DMS 273 treated with DMSO at 0.1 percent for 48 hours (cell line): ENCODE measurements around the gene PRAMEF17.
"Not testable (repeated sequence)": the region's sequence is repeated elsewhere in the genome, so short reads cannot be mapped to it uniquely, and the experiment has no call there.

Experiments used
- DNase-seq: peaks from one replicate; lab custom pipeline; 2025; lab: John Stamatoyannopoulos, UW

Gene PRAMEF17

DNA sequence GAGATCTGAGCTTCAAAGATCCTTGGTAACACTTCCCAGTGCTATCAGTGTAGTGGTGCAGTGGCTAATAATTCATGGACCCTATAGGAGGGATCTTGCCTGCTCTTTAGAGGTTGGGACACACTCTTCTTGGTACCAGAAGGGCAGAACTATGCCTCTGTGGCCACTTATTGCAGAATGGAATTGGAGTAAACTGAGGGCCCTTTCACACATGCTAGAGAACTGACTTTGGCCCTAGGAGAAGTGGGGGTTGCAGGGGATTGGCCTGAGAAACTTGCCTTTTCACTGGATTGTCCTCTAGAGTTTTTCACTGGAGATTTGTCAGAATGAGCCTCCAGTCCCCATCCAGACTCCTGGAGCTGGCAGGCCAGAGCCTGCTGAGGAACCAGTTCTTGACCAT lies at the start of gene PRAMEF17:
TSS of gene PRAMEF17 (plus strand) at position 301 of the 400 bp plus-strand sequence. CDS start at position 327, 26 bp downstream.
- not testable (repeated sequence) for DNase-seq

DNA sequence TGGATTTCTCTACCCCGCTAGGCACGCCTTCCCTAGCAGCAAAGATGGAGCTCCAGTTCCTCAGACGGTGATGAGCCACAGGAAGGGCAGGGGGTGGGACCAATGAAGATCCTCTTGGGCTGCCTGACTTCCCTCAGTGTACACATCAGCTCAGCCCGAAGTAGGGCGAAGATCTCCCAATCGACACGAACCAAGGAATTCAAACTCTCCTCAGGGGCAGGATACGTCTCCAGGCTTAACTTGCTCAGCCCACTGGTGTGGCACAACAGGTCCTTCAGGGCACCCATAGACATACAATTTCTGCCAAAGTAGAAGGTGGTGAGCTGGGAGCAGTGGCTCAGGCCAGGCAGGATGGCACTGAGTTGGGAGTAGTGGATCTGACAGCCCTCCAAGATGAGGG lies 46.9 kb upstream of the PRAMEF17 start:
- DNase-seq = not testable (repeated sequence)

- not testable (repeated sequence) for DNase-seq
Observed at GRCh38 chr1:13347034-13347433, 42.4 kb upstream of the PRAMEF17 start, which contains the start of gene PRAMEF14. Gene PRAMEF14, minus strand, starts transcription at chr1:13347134. Its CDS starts 1,820 bp downstream, at chr1:13345314.

- DNase-seq = not testable (repeated sequence)
Observed at GRCh38 chr1:13353476-13353875, 36.0 kb upstream of the PRAMEF17 start.

DNA sequence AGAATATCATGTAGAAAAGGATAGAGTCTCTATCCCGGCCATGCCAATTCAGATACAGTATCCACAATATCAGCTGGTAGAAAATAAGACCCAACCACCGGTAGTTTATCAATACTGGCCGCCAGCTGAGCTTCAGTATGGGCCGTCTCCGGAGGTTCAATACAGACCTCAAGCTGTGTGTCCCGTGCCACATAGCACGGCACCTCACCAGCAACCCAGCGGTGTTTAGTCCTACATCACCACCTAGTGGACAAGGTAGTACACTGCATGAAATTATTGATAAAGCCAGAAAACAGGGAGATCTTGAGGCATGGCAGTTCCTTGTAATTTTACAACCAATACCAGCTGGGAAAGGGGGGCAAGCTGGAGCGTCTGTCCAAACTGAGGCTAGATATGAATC lies 35.0 kb upstream of the PRAMEF17 start:
- not testable (repeated sequence) for DNase-seq

GRCh38 chr1:13356774-13357173 lies 32.7 kb upstream of the PRAMEF17 start:
- DNase-seq = peak; percentile 32

- not testable (repeated sequence) for DNase-seq
Observed at GRCh38 chr1:13362364-13362763, 27.1 kb upstream of the PRAMEF17 start.

GRCh38 chr1:13364928-13365327 lies 24.5 kb upstream of the PRAMEF17 start:
- not testable (repeated sequence) for DNase-seq

- not testable (repeated sequence) for DNase-seq
Observed at GRCh38 chr1:13366536-13366935, 22.9 kb upstream of the PRAMEF17 start.

DNA sequence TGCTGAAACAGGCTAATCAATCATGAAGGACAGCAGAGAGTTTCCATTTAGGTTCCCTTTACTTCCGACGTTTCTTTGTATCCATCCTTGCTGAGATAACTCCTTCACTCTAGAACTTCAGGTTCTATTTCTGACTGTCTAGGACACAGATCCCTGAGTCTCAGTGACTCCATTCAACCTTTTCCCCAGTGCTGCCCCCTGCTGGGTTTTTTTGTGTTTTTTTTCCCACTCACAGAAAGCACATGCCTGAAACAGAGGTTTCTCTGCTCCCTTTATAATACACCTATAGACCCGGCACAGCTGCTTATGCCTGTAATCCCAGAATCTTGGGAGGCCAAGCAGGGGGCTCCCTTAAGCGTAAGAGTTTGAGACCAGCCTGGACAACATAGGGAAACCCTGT lies 20.9 kb upstream of the PRAMEF17 start:
- not testable (repeated sequence) for DNase-seq

DNA sequence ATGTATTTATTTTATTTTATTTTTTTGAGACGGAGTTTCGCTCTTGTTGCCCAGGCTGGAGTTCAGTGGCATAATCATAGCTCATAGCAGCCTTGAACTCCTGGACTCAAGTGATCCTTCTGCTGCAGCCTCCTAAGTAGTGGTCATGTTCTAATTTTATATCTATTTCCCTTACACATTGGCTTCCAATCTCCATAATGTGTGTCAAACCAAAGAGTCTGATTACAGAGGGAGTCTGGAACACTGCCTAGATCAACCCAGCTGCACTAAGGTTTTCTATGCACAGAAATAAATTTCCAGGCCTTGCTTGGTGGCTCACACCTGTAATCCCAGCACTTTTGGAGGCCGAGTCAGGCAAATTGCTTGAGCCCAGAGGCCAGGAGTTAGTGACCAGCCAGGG lies 10.4 kb upstream of the PRAMEF17 start:
- DNase-seq = not testable (repeated sequence)

DNA sequence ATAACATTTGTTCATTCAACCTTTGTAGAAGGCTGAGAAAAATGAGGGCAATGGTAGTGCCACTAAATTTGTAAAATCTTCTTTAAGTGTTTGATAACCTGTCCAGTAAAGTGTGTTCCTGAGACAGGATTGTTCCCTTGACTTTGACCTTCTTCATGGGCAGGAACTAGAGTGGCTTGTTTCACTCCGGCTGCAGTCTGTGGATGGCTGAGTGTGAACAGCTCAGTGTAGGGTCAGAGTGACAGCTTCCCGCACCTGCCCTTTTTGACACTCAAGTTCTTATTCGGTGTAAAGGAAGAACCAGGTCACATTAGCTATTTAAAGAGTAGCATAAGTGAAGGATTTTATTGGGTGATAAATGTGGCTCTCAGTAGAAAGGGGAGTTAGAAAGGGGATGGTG lies 9.1 kb upstream of the PRAMEF17 start:
- not testable (repeated sequence) for DNase-seq

DNA sequence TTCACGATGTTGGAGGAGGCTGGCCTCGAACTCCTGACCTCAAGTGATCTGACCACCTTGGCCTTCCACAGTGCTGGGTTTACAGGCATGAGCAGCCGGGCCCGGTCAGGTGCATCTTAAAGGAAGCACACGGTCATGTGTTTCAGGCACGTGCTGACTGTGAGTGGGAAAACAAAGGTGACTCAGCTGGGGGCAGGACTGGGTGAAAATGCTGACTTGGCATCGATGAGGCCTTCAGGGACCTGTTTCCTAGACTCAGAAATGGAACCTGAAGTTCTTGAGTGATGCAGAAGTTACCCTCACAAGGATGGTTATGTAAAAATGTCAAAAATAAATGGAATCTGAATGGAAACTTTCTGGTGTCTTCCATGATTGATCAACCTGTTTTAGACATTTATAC lies 3.6 kb downstream of the PRAMEF17 start:
- DNase-seq = not testable (repeated sequence)

DNA sequence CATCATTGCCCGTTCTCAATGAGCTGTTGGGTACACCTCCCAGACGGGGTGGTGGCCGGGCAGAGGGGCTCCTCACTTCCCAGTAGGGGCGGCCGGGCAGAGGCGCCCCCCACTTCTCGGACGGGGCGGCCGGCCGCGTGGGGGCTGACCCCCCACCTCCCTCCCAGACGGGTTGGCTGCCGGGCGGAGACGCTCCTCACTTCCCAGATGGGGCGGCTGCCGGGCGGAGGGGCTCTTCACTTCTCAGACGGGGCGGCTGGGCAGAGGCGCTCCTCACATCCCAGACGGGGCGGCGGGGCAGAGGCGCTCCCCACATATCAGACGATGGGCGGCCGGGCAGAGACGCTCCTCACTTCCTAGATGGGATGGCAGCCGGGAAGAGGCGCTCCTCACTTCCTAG lies 5.3 kb downstream of the PRAMEF17 start:
- not testable (repeated sequence) for DNase-seq

GRCh38 chr1:13395311-13395710 lies 5.9 kb downstream of the PRAMEF17 start:
- not testable (repeated sequence) for DNase-seq

DNA sequence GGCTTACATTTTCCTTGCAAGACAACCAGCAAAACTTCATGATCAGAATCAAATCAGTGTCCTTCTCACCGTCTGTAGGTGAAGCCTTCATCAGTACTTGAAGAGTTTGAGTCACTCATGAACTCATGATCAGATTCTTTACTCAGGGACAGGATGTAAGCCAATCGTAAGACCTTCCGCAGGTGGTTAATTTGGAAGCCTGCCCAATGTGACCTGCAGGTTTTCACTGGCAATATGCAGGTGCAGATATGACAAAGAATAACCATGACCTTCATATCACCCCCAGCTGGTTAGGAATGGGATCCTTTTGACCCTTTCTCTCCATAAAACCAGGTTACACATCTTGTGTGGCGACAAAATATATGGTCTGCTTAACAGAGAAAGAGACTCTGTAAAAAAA lies 18.4 kb downstream of the PRAMEF17 start:
- DNase-seq = no peak

DNA sequence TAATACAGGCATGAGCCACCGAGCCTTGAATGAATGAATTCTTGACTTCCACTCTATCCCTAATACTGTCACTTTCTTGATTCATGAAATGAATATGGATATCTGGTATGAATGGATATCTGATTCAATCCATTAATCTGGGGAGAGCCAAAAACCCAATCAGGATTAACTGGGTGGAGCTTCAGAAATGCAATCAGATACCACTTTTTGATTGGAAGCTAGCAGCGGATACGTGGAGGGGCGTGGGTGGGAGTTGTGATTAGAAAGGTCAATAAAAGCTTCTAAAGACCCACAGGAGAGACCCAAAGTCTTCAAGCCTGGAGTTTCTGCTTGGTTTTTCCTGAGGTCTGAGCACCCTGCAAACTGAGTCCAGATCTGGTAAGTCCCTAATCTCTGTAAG lies 20.7 kb downstream of the PRAMEF17 start, which contains the start of gene PRAMEF20:
TSS of gene PRAMEF20 (plus strand) at position 301 of the 400 bp plus-strand sequence. CDS start 5,905 bp downstream, outside the sequence.
- not testable (repeated sequence) for DNase-seq

DNA sequence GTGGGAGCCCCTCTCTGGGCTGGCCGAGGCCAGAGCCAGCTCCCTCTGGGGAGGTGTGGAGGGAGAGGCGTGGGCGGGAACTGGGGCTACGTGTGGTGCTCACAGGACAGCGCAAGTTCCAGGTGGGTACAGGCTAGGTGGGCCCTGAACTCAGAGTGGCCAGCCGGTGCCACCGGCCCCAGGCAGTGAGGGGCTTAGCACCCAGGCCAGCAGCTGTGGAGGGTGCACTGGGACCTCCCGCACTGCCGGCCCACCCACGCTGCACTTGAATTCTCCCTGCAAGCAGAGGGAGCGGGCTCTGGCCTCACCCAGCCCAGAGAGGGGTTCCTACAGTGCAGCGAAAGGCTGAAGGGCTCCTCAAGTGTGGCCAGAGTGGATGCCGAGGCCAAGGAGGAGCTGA lies 41.1 kb downstream of the PRAMEF17 start:
- DNase-seq = no peak

DNA sequence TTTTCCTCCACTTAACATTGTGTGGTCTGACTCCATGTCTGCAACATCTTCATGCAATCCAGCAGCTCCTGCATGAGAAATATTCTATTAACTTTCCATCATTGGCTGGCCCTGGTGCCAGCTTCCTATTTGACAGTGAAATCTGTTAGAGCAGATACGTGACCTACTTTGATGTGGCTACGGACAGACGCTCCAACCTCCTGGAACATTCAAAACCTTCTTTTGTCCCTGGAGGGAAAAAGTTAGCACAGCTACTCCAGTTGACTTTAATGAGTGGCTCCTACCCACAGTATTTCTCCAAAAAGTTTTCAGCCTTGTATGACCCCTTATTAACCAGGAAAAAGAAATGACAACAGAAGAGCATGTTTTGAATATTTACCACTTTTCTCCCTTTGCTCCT lies 42.8 kb downstream of the PRAMEF17 start:
- no peak for DNase-seq

DNA sequence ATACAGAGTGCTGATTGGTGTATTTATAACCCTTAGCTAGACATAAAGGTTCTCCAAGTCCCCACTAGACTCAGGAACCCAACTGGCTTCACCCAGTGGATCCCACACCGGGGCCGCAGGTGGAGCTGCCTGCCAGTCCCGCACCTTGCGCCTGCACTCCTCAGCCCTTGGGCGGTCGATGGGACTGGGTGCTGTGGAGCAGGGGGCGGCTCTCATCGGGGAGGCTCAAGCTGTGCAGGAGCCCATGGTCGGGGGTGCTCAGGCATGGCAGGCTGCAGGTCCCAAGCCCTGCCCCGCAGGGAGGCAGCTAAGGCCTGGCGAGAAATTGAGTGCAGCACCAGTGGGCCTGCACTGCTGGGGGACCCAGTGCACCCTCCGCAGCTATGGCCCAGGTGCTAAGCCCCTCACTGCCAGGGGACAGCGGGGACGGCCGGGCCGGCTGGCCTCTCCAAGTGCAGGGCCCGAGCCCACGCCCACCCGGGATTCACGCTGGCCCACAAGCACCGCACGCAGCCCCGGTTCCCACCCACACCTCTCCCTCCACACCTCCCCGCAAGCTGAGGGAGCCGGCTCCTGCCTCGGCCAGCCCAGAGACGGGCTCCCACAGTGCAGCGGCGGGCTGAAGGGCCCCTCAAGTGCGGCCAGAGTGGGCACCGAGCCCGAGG lies 44.4 kb downstream of the PRAMEF17 start:
- not testable (repeated sequence) for DNase-seq

- DNase-seq = no peak
Observed at GRCh38 chr1:13435458-13435857, 46.0 kb downstream of the PRAMEF17 start.

DNA sequence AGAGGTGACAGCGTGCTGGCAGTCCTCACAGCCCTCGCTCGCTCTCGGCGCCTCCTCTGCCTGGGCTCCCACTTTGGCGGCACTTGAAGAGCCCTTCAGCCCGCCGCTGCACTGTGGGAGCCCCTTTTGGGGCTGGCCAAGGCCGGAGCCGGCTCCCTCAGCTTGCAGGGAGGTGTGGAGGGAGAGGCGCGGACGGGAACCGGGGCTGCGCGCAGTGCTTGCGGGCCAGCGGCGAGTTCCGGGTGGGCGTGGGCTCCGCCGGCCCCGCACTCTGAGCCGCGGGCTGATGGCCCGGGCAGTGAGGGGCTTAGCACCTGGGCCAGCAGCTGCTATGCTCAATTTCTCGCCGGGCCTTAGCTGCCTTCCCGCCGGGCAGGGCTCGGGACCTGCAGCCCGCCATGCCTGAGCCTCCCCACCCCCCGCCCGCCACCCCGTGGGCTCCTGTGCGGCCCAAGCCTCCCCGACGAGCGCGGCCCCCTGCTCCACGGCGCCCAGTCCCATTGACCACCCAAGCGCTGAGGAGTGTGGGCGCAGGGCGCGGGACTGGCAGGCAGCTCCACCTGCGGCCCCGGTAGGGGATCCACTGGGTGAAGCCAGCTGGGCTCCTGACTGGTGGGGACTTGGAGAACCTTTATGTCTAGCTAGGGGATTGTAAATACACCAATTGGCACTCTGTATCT lies 49.8 kb downstream of the PRAMEF17 start:
- DNase-seq = not testable (repeated sequence)
